GM21528 (cell line): ENCODE data around the gene CCL1.

Experiments used
- ATAC-seq: cut with Tn5 transposase; IDR thresholded peaks from one replicate; pipeline ENCODE4 v1.9.1; 2021; ENCODE audit warnings: mild to moderate bottlenecking, moderate library complexity; ENCODE audit not compliant: unreplicated experiment, low FRiP score

CCL1 gene

DNA sequence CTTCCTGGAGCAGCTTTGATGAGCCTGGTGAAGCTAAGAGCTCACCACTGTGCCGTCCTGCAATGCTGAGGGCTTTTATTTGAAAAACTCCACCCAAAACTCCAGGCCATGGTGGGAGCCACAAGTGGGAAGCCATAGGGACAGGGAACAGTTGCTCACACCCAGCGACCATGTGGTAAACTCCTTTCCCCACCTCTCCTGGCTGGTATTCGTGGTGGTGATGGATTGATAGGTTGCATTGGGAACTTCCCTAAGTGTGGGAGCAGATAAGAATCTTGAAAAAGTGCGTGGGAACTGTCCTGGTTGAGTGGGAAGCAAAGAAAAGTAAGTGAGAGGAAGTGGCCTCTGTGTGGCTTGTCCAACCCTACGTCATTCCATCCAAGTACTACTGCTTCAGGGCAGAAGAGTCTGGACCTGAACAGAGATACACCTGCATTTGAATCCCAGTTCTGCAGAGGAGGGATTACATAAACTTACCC lies at the start of gene CCL1:
Gene CCL1 (minus strand): TSS at position 51 of the 479 bp plus-strand sequence. CDS start 72 bp downstream, outside the sequence.
- ATAC-seq, result no peak

DNA sequence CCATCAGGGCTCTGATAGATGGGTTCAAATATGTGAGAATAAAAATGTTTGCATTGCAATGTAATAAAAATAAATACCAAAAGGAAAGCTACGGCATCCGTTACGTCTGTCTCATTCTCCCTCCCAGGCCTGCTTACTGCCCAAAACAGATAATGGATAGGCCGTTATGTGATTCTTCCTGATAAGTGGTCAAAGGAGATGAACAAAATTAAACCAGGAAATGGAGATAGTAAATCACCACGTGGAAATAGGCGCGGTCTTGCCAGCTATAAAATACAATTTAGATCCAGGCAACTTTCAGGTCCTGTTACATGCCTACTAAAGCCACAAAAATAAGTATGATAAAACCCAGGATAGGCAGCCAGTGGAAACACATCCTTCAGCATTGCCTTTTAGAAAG lies 49.5 kb upstream of the CCL1 start:
- ATAC-seq, result no peak

GRCh38 chr17:34411646-34412421 lies 48.8 kb upstream of the CCL1 start:
- no peak for ATAC-seq

- no peak for ATAC-seq
These were observed 46.3 kb upstream of the CCL1 start for GRCh38 chr17:34409352-34409751.

GRCh38 chr17:34408439-34408838 lies 45.4 kb upstream of the CCL1 start:
- no peak for ATAC-seq

GRCh38 chr17:34406226-34406625 lies 43.2 kb upstream of the CCL1 start:
- ATAC-seq, result no peak

DNA sequence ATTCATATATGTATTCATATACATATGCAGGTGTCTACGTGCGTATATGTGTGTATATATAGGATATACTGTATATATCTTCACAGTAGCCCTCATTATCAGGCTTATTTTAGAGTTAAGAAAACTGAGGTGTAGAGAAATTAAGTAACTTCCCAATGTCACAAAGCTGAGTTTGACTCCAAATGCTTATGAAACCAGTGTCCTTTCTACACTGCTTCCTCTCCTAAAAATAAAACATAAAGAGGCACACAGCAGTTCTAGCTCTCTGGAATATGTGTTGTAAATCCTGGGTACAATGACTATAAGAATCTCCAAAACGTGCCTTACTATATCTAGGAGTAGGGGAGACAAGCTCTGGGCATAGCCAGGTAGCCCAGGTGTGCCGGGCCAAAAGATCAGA lies 40.0 kb upstream of the CCL1 start:
- no peak for ATAC-seq

DNA sequence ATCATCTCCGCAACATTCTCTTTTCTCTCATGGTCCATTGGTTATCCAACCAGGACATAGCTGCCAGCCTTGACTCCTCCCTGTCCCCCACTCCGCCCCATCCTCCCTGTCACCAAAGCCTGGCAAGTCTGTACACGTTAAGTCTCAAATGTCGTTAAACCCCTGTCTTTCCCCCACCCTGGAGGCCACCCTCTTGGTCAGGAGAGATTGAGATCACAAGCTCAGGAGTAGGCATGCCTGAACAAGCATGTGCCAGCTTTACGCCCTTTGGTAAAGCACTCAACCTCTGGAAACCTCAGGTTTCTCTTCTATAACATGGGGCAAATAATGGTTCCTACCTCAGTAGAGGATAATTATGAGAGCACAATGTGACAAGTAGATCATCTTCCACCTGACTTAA lies 38.1 kb upstream of the CCL1 start:
- ATAC-seq, result no peak

GRCh38 chr17:34400301-34400931 lies 37.4 kb upstream of the CCL1 start:
- no peak for ATAC-seq

DNA sequence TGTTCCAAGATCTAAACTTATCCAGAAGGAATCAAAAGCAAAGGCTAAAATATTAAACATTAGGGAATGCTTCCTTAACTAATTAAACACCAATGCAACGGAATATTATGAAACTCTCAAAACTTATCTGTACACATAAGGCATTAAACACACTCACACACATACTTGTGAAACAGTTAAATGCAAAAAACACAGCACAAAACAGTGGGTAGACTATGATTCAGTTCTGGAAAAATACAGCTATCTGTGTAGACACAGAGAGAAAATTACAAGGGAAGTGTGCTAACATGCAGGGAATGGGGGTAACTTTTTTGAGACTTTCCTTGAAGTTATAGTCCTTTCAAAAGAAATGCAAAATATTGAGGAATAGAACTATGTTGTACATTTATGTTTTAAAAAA lies 36.7 kb upstream of the CCL1 start:
- no peak for ATAC-seq

GRCh38 chr17:34398990-34399389 lies 36.0 kb upstream of the CCL1 start:
- ATAC-seq, result no peak

GRCh38 chr17:34397265-34397664 lies 34.2 kb upstream of the CCL1 start:
- ATAC-seq, result no peak

DNA sequence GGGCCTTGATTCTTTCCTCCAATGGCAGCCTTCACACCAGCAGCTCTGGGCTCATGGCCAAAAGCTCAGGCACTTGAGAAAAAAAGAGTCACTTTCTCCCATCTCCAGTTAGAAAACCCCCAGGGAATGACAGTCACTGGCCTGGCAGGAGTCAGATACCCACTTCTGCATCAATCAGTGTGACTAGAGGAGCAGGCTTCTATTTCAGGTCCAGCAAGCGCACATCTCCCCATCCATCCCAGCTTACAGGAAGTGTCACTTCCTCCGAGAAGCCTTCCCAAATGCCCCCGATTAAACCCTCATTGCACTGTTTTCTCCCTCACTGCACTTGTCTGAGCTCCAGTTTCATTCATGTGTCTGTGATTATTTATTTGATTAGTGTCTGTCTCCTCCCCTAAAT lies 30.4 kb upstream of the CCL1 start:
- no peak for ATAC-seq

- ATAC-seq, result no peak
These were observed 28.2 kb upstream of the CCL1 start for GRCh38 chr17:34391241-34391640.

DNA sequence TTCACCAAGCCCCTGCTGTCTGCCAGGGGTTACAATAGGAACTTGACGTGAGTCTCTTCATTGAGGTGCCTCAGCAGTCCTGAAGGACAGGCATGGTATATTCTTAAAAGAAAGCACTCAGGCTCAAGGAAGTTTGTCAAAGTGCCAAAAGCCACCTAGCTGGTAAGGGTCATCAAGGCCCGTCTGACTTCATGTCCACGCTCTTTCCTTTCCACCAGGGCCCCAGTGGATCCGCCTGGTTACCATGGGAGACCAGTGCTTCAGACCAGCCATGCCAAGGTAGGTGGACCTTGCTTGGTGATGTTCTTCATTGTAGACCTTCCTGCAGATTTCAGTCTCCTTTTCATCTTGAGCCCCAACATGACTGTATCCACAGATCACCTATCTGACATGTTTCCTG lies 27.6 kb upstream of the CCL1 start:
- no peak for ATAC-seq

- no peak for ATAC-seq
These were observed 26.2 kb upstream of the CCL1 start for GRCh38 chr17:34389126-34389750.

DNA sequence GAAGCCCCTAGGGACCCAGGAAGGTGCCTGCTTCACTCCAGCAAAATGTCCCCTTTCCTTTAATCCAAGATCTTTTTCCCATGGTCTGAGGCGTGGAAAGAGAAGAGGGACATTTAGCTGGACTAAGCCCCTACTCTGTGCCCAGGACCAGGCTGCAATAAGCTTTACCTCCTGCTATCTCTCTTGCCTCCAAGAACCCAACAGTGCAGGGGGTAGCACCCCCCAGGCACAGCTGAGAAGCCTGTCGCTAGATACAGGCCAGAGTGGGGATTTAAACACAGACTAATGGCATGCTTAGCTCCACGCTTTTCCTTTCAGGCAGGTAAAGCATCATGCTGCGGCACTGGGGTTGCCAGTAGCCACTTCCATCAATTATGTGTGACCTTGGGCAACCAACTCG lies 24.5 kb upstream of the CCL1 start:
- no peak for ATAC-seq

GRCh38 chr17:34386697-34387550 lies 23.9 kb upstream of the CCL1 start:
- no peak for ATAC-seq

- ATAC-seq, result no peak
These were observed 23.3 kb upstream of the CCL1 start for GRCh38 chr17:34386343-34386696.

DNA sequence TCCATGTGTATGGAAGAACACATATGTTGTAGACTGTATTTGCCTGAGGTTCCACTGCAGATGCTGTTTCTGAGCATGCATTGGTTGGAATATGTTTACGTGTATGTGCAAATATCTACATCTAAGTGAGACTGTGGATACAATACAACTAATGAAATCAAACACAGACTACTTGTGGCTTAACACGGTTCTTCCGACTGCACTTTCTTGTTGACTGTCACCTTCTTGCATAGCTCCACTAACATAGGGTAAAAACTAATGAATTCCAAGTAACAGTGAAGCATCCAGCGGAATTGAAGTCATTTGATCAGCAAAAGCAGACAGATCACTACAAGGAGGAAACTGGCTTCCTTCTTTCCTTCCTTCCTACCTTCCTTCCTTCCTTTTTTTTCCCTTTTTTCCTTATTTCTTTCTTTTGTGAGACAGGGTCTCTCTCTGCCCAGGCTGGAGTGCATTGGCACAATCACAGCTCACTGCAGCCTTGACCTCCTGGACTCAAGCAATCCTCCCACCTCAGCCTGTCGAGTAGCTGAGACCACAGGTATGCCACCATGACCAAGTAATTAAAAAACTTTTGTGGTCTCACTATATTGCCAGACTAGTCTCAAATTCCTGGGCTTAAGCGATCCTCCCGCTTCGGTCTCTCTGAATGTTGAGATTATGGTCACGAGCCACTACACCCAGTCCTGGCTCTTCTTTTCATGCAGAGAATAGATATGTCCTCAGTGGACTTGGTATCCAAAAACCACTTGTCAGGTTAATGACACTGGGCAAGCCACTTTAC lies 22.0 kb upstream of the CCL1 start:
- ATAC-seq, result no peak
